Spleen (tissue), 11 donors: ENCODE data around the gene OXT. TPM values are rescaled to one million over a fixed set of nuclear protein-coding genes. Genes with fewer than 3 reads are reported as not detected.

Source experiments
- DNase-seq: peaks from one replicate; pipeline ENCODE4 v3.0.0-alpha.2; 2020
- H3K27ac ChIP-seq, 8 donors: fragments of 200-600 bp; sonication (generic) in 7 of 8; 1 replicate in 4 of 8; 2 replicates in 4 of 8; pipeline versions ENCODE4 v1.5.0 to v1.8.0; 2016 to 2021; ENCODE audit warnings: inconsistent platforms in 4 of 8, mild to moderate bottlenecking in 4 of 8, moderate library complexity in 1 of 8
- H3K27me3 ChIP-seq, 7 donors: fragments of 200-600 bp; sonication (generic) in 6 of 7; replicated peaks in 1 of 7; 1 replicate in 4 of 7; 2 replicates in 3 of 7; pipeline versions ENCODE4 v1.5.0 to v1.8.0; 2016 to 2021; ENCODE audit warnings: inconsistent platforms in 3 of 7, mild to moderate bottlenecking in 1 of 7
- H3K36me3 ChIP-seq, 6 donors: fragments of 200-600 bp; sonication (generic) in 5 of 6; 1 replicate in 4 of 6; 2 replicates in 2 of 6; pipeline versions ENCODE4 v1.5.0 to v1.8.0; 2016 to 2021; ENCODE audit warnings: inconsistent platforms in 2 of 6
- H3K4me1 ChIP-seq, 6 donors: fragments of 200-600 bp; sonication (generic) in 5 of 6; 1 replicate in 3 of 6; 2 replicates in 3 of 6; pipeline versions ENCODE4 v1.5.0 to v1.8.0; 2016 to 2021; ENCODE audit warnings: inconsistent platforms in 3 of 6
- H3K4me3 ChIP-seq, 8 donors: fragments of 200-600 bp; sonication (generic) in 7 of 8; 1 replicate in 4 of 8; 2 replicates in 4 of 8; pipeline versions ENCODE4 v1.5.0 to v1.8.0; 2016 to 2021; ENCODE audit warnings: inconsistent platforms in 4 of 8, mild to moderate bottlenecking in 4 of 8, moderate library complexity in 2 of 8
- H3K9me3 ChIP-seq, 8 donors: fragments of 200-600 bp; sonication (generic) in 7 of 8; 1 replicate in 4 of 8; 2 replicates in 4 of 8; pipeline versions ENCODE4 v1.5.0 to v1.8.0; 2016 to 2021; ENCODE audit warnings: inconsistent platforms in 4 of 8
- CTCF ChIP-seq, 11 experiments: fragments of 200-600 bp in 7 of 11; fragments of 450-650 bp in 4 of 11; sonication (generic) in 4 of 11; IDR thresholded peaks in 8 of 11; conservative IDR thresholded peaks in 3 of 11; 1 replicate in 7 of 11; 2 replicates in 4 of 11; pipeline versions ENCODE4 v1.4.0 to v1.8.0; 2016 to 2021; ENCODE audit warnings: antibody characterized with exemption in 11 of 11, inconsistent platforms in 4 of 11, mild to moderate bottlenecking in 1 of 11
- POLR2A ChIP-seq, 3 donors: fragments of 450-650 bp; IDR thresholded peaks; one replicate each; pipeline ENCODE4 v1.5.1; 2017; ENCODE audit warnings: antibody characterized with exemption in 3 of 3, mild to moderate bottlenecking in 1 of 3
- POLR2AphosphoS5 ChIP-seq, 3 donors: sonication (generic); formaldehyde crosslinking; IDR thresholded peaks; one replicate each; pipeline ENCODE4 v1.5.1; 2017; ENCODE audit warnings: antibody characterized with exemption in 3 of 3
- WGBS, 5 donors: extraction: QIAGEN DNeasy Blood & Tissue Kit in 3 of 5; methylation state at CpG; one replicate each; pipeline versions ENCODE4 v1.1.5 to v1.1.7; 2013 to 2018; 5-methylcytosine and 5-hydroxymethylcytosine counted together
- intact Hi-C: fragments of 100-400 bp; cut with DNase I; formaldehyde crosslinking; loops from one replicate; pipeline ENCODE4 v1.15.0; 2023; ENCODE audit warnings: low total_unique reads
- polyA plus RNA-seq, 3 donors: library from polyadenylated mRNA; stranded (reverse); fragments of 200-250 nt; gene quantifications; one replicate each; pipeline ENCODE4 v1.2.1, GENCODE V29; 2013
- total RNA-seq, 7 donors: library from RNA; depleted of rRNA in 3 of 7; stranded (reverse); fragments of >200 nt in 3 of 7; fragmentation: NEBNext Ultra II Directional in 4 of 7; extraction: Animal tissue kit (Norgen Biotek cat#: 25700) in 4 of 7; gene quantifications; one replicate each; pipeline versions ENCODE4 v1.1.0 to v1.2.1, GENCODE V29; 2016 to 2021
- donor health status: healthy with polysubstance abuse.
- donor health status: DM: no; HTN: no; CAD: no; lungs with moderate emphysema.
- donor health status: DM: no; HTN: no; CAD: no.
- donor health status: Bipolar disorder and iron deficiency.
- donor health status: healthy.
- donor health status: DM: no; HTN: no; CAD: no.
- donor health status: DM: yes; HTN: yes; CAD: no.

OXT gene
- total and polyA plus RNA-seq, 10 donors: 0.68 to 1.00 TPM; not detected in 8

DNA sequence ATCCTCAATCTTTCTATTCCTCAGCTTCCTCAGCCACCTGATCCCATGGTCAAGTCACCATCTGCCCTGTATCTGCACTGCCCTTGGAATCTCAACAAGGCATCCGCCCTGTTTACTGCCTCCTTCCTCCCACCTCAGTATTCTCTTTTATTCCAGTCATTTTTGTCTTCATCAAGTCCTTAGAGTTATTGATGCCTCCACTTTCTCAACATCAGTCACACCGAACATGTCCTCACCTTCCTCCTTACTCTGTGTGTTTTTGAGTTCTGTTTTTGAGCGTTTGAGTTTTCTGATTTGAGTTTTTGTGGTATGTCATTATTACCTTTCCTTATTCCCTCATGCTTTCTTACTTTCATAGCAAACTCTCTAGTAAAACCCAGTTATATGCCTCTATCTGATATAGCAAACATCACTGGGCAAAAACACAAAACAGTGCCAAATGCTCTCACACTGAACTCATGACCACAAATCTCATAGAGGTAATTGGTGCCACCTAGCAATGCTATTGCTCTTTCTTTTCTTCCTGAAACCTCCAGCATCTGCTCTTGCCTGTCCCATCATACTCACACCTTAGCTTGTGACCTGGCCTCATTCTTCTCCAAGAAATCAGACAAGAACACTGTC, 39.8 kb upstream of the OXT start:
- no peak overlapping the region for H3K4me3 ChIP-seq
- peaks cover 0 to 100% (median 56%) of the 10 kb centered on the region in 6 donors for H3K36me3 ChIP-seq
- no peaks in the 10 kb centered on the region for H3K9me3 ChIP-seq
- whole genome bisulfite sequencing, 5 donors: 85 to 95% (median 91%) methylated on average over 3 of the region's 3 CpGs
- H3K27me3 ChIP-seq: no peaks in the 10 kb centered on the region
- H3K4me1 ChIP-seq: no peaks in the 10 kb centered on the region
- intact Hi-C loops: no loop called here
- no peak for DNase-seq
- no peak overlapping the region for H3K27ac ChIP-seq
- TF ChIP-seq CTCF (IDR thresholded peaks at IDR 0.05 in 8 of 11, conservative IDR thresholded peaks at IDR 0.05 in 3 of 11) (no peak), POLR2A (IDR thresholded peaks at IDR 0.05) (no peak), POLR2AphosphoS5 (IDR thresholded peaks at IDR 0.05) (no peak)

DNA sequence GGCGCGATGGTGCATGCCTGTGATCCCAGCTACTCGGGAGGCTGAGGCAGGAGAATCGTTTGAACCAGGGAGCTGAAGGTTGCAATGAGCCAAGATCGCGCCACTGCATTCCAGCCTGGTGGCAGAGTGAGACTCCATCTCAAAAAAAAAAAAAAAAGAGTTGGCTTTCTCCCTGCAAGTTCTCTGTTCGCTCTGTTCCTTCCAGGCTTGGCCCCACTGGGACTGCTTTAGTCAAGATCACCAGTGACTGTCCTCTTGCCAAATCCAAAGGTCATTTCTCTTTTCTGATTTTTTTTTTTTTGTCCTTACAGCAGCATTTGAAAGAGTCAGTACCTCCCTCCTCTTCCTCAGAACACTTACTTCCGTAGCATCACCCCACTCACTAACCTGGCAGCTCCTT, 38.8 kb upstream of the OXT start:
- Histone ChIP-seq H3K36me3 (peaks cover 0 to 100% (median 56%) of the 10 kb centered on the region in 6 donors), H3K9me3 (no peaks in the 10 kb centered on the region), H3K27me3 (no peaks in the 10 kb centered on the region), H3K4me3 (no peak overlapping the region), H3K27ac (no peak overlapping the region), H3K4me1 (no peaks in the 10 kb centered on the region)
- 94 to 96% (median 96%) methylated on average over 8 of the region's 8 CpGs for WGBS, 5 donors
- peak; percentile 9 for DNase-seq
- intact Hi-C loops: no loop called here
- TF ChIP-seq POLR2AphosphoS5 (IDR thresholded peaks at IDR 0.05) (no peak), POLR2A (IDR thresholded peaks at IDR 0.05) (no peak), CTCF (IDR thresholded peaks at IDR 0.05 in 8 of 11, conservative IDR thresholded peaks at IDR 0.05 in 3 of 11) (no peak)

DNA sequence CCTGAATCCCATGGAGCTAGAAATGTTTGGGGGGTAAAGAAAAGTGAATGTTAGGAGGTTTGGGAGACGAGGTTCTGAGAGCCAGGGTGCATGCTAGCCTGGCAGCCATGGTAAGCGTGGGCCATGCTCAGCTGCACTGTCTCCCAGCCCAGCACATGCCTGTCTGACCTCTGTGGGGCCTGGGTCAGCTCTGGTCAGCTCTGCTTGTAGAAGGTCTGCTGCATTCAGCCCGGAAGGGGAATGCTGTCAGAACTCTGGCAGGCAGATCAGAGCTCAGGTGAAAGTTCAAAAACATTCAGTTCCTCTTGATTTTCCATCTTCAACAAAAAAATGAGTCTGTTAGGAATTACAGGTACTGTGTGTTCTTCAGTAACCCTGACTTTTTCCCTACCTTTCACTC, 33.8 kb upstream of the OXT start:
- 90 to 96% (median 94%) methylated on average over 3 of the region's 3 CpGs for WGBS, 5 donors
- TF ChIP-seq POLR2AphosphoS5 (IDR thresholded peaks at IDR 0.05): no peak
- no peak for TF ChIP-seq POLR2A (IDR thresholded peaks at IDR 0.05)
- no peak for TF ChIP-seq CTCF (IDR thresholded peaks at IDR 0.05 in 8 of 11, conservative IDR thresholded peaks at IDR 0.05 in 3 of 11)
- no peaks in the 10 kb centered on the region for H3K9me3 ChIP-seq
- DNase-seq: peak; percentile 62
- peaks cover 0 to 9% (median 0%) of the 10 kb centered on the region in 6 donors for H3K4me1 ChIP-seq
- H3K27me3 ChIP-seq: no peaks in the 10 kb centered on the region
- no peak overlapping the region for H3K27ac ChIP-seq
- intact Hi-C loops: no loop called here
- no peak overlapping the region for H3K4me3 ChIP-seq
- H3K36me3 ChIP-seq: peaks cover 0 to 90% (median 58%) of the 10 kb centered on the region in 6 donors

DNA sequence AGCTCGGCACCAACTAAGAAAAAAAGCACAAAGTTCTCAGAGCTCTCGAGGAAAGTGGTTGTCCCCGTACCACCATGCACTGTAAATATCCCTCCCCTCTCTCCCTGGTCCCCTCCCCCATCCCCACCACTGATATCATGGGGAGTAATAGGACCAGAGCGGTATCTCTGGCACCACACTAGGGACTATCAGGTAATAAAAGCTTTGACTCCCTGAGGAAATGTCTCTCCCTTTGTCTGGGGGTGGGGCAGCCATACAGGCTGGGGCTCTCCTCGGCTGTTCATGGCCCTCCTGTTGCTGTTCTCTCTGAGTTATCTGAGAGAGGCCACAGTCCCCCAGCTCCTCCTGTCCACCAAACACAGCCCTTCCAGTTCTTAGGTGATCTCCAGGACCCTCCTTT, 33.0 kb upstream of the OXT start:
- peak; percentile 20 for DNase-seq
- Histone ChIP-seq H3K27me3 (no peaks in the 10 kb centered on the region), H3K4me3 (no peak overlapping the region), H3K4me1 (peaks cover 0 to 9% (median 0%) of the 10 kb centered on the region in 6 donors), H3K27ac (no peak overlapping the region), H3K36me3 (peaks cover 0 to 82% (median 58%) of the 10 kb centered on the region in 6 donors), H3K9me3 (no peaks in the 10 kb centered on the region)
- intact Hi-C loops: no loop called here
- 88 to 94% (median 91%) methylated on average over 5 of the region's 5 CpGs for WGBS, 5 donors
- no peak for TF ChIP-seq CTCF (IDR thresholded peaks at IDR 0.05 in 8 of 11, conservative IDR thresholded peaks at IDR 0.05 in 3 of 11)
- TF ChIP-seq POLR2A (IDR thresholded peaks at IDR 0.05): no peak
- no peak for TF ChIP-seq POLR2AphosphoS5 (IDR thresholded peaks at IDR 0.05)
